Measurements from ENCODE around the gene JMJD6. TPM values are rescaled to one million over a fixed set of nuclear protein-coding genes. Genes with fewer than 3 reads are reported as not detected.
"Not testable (repeated sequence)": the region's sequence is repeated elsewhere in the genome, so short reads cannot be mapped to it uniquely, and the experiment has no call there.

Gene JMJD6
- total and polyA plus RNA-seq, 2 donors from 2014 or later, result 23.6 to 34.3 TPM

- intact Hi-C loops (cut with DNase I), result no loop called here
- Histone ChIP-seq H3K27ac (ENCODE audit: low read depth in 2 of 2, low read length in 2 of 2) (no peak overlapping the region), H3K36me3 (ENCODE audit: control insufficient read depth in 2 of 3, insufficient read depth in 3 of 3, low read length in 3 of 3) (peaks cover 2 to 18% (median 13%) of the 10 kb centered on the region in 3 donors), H3K4me3 (ENCODE audit: low read length in 3 of 3) (no peak overlapping the region), H3K9me3 (ENCODE audit: control insufficient read depth in 2 of 3, insufficient read depth in 1 of 3, low read length in 3 of 3) (no peaks in the 10 kb centered on the region), H3K27me3 (ENCODE audit: control insufficient read depth, insufficient read depth, low read length) (no peaks in the 10 kb centered on the region), H3K9ac (ENCODE audit: low read length in 3 of 3) (no peak overlapping the region), H3K4me1 (ENCODE audit: control insufficient read depth in 2 of 3, insufficient read depth in 2 of 3, low read depth in 1 of 3, low read length in 3 of 3) (no peaks in the 10 kb centered on the region)
- TF ChIP-seq CTCF (IDR thresholded peaks at IDR 0.05; ENCODE audit: borderline replicate concordance, extremely low read depth, insufficient read depth), result no peak
- FAIRE-seq (no peak), DNase-seq (no peak)
Measured at GRCh38 chr17:76748657-76749056, 22.3 kb upstream of the JMJD6 start.

- no peak for TF ChIP-seq CTCF (IDR thresholded peaks at IDR 0.05; ENCODE audit: borderline replicate concordance, extremely low read depth, insufficient read depth)
- no peak overlapping the region for H3K9ac ChIP-seq (ENCODE audit: low read length in 3 of 3)
- intact Hi-C loops (cut with DNase I), result no loop called here
- H3K4me3 ChIP-seq (ENCODE audit: low read length in 3 of 3), result no peak overlapping the region
- no peaks in the 10 kb centered on the region for H3K9me3 ChIP-seq (ENCODE audit: control insufficient read depth in 2 of 3, insufficient read depth in 1 of 3, low read length in 3 of 3)
- no peaks in the 10 kb centered on the region for H3K4me1 ChIP-seq (ENCODE audit: control insufficient read depth in 2 of 3, insufficient read depth in 2 of 3, low read depth in 1 of 3, low read length in 3 of 3)
- no peaks in the 10 kb centered on the region for H3K27me3 ChIP-seq (ENCODE audit: control insufficient read depth, insufficient read depth, low read length)
- no peak for FAIRE-seq
- no peak for DNase-seq
- peaks cover 2 to 18% (median 13%) of the 10 kb centered on the region in 3 donors for H3K36me3 ChIP-seq (ENCODE audit: control insufficient read depth in 2 of 3, insufficient read depth in 3 of 3, low read length in 3 of 3)
- H3K27ac ChIP-seq (ENCODE audit: low read depth in 2 of 2, low read length in 2 of 2), result no peak overlapping the region
Measured at GRCh38 chr17:76747716-76748363, 21.4 kb upstream of the JMJD6 start.

GRCh38 chr17:76745785-76746184 is 19.4 kb upstream of the JMJD6 start:
- H3K27ac ChIP-seq (ENCODE audit: low read depth in 2 of 2, low read length in 2 of 2); FAIRE-seq; DNase-seq; intact Hi-C loops (cut with DNase I); H3K9ac ChIP-seq (ENCODE audit: low read length in 3 of 3); H3K4me3 ChIP-seq (ENCODE audit: low read length in 3 of 3); H3K4me1 ChIP-seq (ENCODE audit: control insufficient read depth in 2 of 3, insufficient read depth in 2 of 3, low read depth in 1 of 3, low read length in 3 of 3); H3K9me3 ChIP-seq (ENCODE audit: control insufficient read depth in 2 of 3, insufficient read depth in 1 of 3, low read length in 3 of 3); H3K27me3 ChIP-seq (ENCODE audit: control insufficient read depth, insufficient read depth, low read length): not testable (repeated sequence)
- H3K36me3 ChIP-seq (ENCODE audit: control insufficient read depth in 2 of 3, insufficient read depth in 3 of 3, low read length in 3 of 3), result peaks cover 2 to 18% (median 15%) of the 10 kb centered on the region in 3 donors

- Histone ChIP-seq H3K4me3 (ENCODE audit: low read length in 3 of 3) (no peak overlapping the region), H3K27me3 (ENCODE audit: control insufficient read depth, insufficient read depth, low read length) (no peaks in the 10 kb centered on the region), H3K36me3 (ENCODE audit: control insufficient read depth in 2 of 3, insufficient read depth in 3 of 3, low read length in 3 of 3) (peaks cover 2 to 18% (median 15%) of the 10 kb centered on the region in 3 donors), H3K27ac (ENCODE audit: low read depth in 2 of 2, low read length in 2 of 2) (no peak overlapping the region), H3K9ac (ENCODE audit: low read length in 3 of 3) (no peak overlapping the region), H3K9me3 (ENCODE audit: control insufficient read depth in 2 of 3, insufficient read depth in 1 of 3, low read length in 3 of 3) (no peaks in the 10 kb centered on the region), H3K4me1 (ENCODE audit: control insufficient read depth in 2 of 3, insufficient read depth in 2 of 3, low read depth in 1 of 3, low read length in 3 of 3) (peaks cover 0 to 3% (median 0%) of the 10 kb centered on the region in 3 donors)
- TF ChIP-seq CTCF (IDR thresholded peaks at IDR 0.05; ENCODE audit: borderline replicate concordance, extremely low read depth, insufficient read depth), result no peak
- FAIRE-seq, result no peak
- intact Hi-C loops (cut with DNase I), result no loop called here
- DNase-seq, result no peak
Measured at GRCh38 chr17:76744747-76745146, 18.3 kb upstream of the JMJD6 start.
